Kidney (tissue), 14 donors: ENCODE measurements around the gene ALK. TPM values are rescaled to one million over a fixed set of nuclear protein-coding genes. Genes with fewer than 3 reads are reported as not detected.

ENCODE experiments used
- DNase-seq, 5 donors: peaks; one replicate each; pipeline ENCODE4 v3.0.0-alpha.2; 2013 to 2020
- FAIRE-seq: peaks from 2 replicates; lab custom pipeline; 2012; peaks lifted over from hg19 to GRCh38; lab: Jason Lieb, UNC
- H3K27ac ChIP-seq, 2 donors: one replicate each; pipeline ENCODE4 v1.7.0; 2013; ENCODE audit warnings: low read depth in 2 of 2, low read length in 2 of 2, inconsistent platforms in 1 of 2
- H3K27me3 ChIP-seq: one replicate; pipeline ENCODE4 v1.7.1; 2013; ENCODE audit warnings: low read length, inconsistent platforms; ENCODE audit not compliant: control insufficient read depth, insufficient read depth
- H3K36me3 ChIP-seq, 3 donors: one replicate each; pipeline versions ENCODE4 v1.7.0 to v1.7.1; 2013; ENCODE audit warnings: low read length in 3 of 3, control low read depth in 1 of 3, inconsistent platforms in 1 of 3; ENCODE audit not compliant: insufficient read depth in 3 of 3, control insufficient read depth in 2 of 3
- H3K4me1 ChIP-seq, 3 donors: one replicate each; pipeline versions ENCODE4 v1.7.0 to v1.7.1; 2013; ENCODE audit warnings: low read length in 3 of 3, inconsistent platforms in 1 of 3, low read depth in 1 of 3; ENCODE audit not compliant: control insufficient read depth in 2 of 3, insufficient read depth in 2 of 3
- H3K4me3 ChIP-seq, 3 donors: one replicate each; pipeline versions ENCODE4 v1.7.0 to v1.8.1; 2013; ENCODE audit warnings: low read length in 3 of 3, control low read depth in 1 of 3, inconsistent platforms in 1 of 3
- H3K9ac ChIP-seq, 3 donors: one replicate each; pipeline versions ENCODE4 v1.7.0 to v1.7.1; 2013; ENCODE audit warnings: low read length in 3 of 3, control low read depth in 1 of 3, inconsistent platforms in 1 of 3
- H3K9me3 ChIP-seq, 3 donors: one replicate each; pipeline versions ENCODE4 v1.7.0 to v1.7.1; 2013; ENCODE audit warnings: low read length in 3 of 3, control low read depth in 1 of 3, inconsistent platforms in 1 of 3; ENCODE audit not compliant: control insufficient read depth in 2 of 3, insufficient read depth in 1 of 3
- CTCF ChIP-seq: IDR thresholded peaks from 3 replicates; pipeline ENCODE4 v1.5.1; 2012; ENCODE audit warnings: mild to moderate bottlenecking, moderate library complexity, borderline replicate concordance; ENCODE audit not compliant: insufficient read depth; ENCODE audit errors: extremely low read depth
- intact Hi-C: fragments of 100-400 bp; cut with DNase I; formaldehyde crosslinking; loops from one replicate; pipeline ENCODE4 v1.11.1; 2022
- polyA plus RNA-seq: library from polyadenylated mRNA; stranded (reverse); fragments of 350-450 nt; fragmentation: Illumina TruSeq; extraction: RNeasy Lipid Tissue Mini Kit (QIAGEN cat#74804); gene quantifications from one replicate; pipeline ENCODE4 v1.2.3, GENCODE V29; 2014; ENCODE audit warnings: low read depth, low replicate concordance; ENCODE audit not compliant: insufficient read depth
- total RNA-seq: library from RNA; stranded (reverse); fragmentation: NEBNext Ultra II Directional; extraction: Animal tissue kit (Norgen Biotek cat#: 25700); gene quantifications from one replicate; pipeline ENCODE4 v1.2.1, GENCODE V29; 2021
- donor health status: control.
- donor health status: control.
- donor health status: control.
- donor health status: control.
- donor health status: control.
- donor health status: DM: yes; HTN: yes; CAD: no.
- donor health status: Normal renal cell carcinoma (clear cell type).

ALK gene
- total and polyA plus RNA-seq, 2 donors from 2014 or later: 0.13 TPM; not detected in 1

DNA sequence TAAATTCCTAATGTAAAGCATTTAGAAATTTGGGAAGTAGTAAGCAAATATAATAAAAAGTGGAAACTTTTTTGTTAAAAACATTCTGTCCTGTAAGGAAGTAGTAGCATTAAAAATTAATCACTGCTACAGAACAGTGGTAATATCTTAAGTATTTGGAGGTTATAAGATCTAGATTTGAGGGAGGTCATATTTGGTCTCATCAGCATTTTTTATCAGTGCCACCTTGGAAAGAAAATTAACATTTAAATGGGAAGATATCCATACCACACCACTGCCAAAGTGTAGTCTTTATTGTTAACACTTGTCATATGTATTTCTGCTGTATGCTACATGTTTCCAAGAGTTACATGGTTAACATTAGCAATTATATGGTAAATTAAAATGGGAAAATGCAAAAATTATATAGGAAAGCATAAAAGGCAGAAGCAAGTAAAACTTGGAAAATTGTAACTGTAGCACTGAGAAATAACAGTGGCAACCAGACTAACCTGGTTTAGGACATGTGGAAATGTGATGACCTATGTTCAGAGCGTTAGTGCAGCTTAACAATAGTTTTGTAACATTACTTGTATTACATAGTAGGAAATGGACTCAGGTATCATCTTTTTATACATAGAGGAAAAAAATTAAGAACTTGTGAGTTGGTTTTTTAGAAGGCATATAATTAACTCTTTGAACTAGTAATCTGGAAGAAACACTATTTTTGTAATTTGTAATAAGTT, 759.0 kb downstream of the ALK start:
- FAIRE-seq (no peak), DNase-seq (no peak)
- Histone ChIP-seq H3K9ac (no peak overlapping the region), H3K36me3 (peaks cover 0 to 31% (median 3%) of the 10 kb centered on the region in 3 donors), H3K4me1 (no peaks in the 10 kb centered on the region), H3K4me3 (no peak overlapping the region), H3K9me3 (no peaks in the 10 kb centered on the region), H3K27me3 (no peaks in the 10 kb centered on the region), H3K27ac (no peak overlapping the region)
- intact Hi-C loops: no loop called here
- TF ChIP-seq CTCF: no peak

GRCh38 chr2:29160184-29160583, 761.2 kb downstream of the ALK start:
- H3K9ac ChIP-seq: no peak overlapping the region
- intact Hi-C loops: no loop called here
- no peak for DNase-seq
- H3K36me3 ChIP-seq: peaks cover 0 to 45% (median 7%) of the 10 kb centered on the region in 3 donors
- no peak overlapping the region for H3K27ac ChIP-seq
- H3K4me3 ChIP-seq: no peak overlapping the region
- no peaks in the 10 kb centered on the region for H3K4me1 ChIP-seq
- no peaks in the 10 kb centered on the region for H3K9me3 ChIP-seq
- no peak for TF ChIP-seq CTCF
- no peak for FAIRE-seq
- no peaks in the 10 kb centered on the region for H3K27me3 ChIP-seq

- no peak overlapping the region for H3K27ac ChIP-seq
- no peak for TF ChIP-seq CTCF
- intact Hi-C loops: no loop called here
- H3K9ac ChIP-seq: no peak overlapping the region
- H3K27me3 ChIP-seq: no peaks in the 10 kb centered on the region
- H3K4me3 ChIP-seq: no peak overlapping the region
- H3K36me3 ChIP-seq: peaks cover 0 to 49% (median 12%) of the 10 kb centered on the region in 3 donors
- no peaks in the 10 kb centered on the region for H3K4me1 ChIP-seq
- H3K9me3 ChIP-seq: no peaks in the 10 kb centered on the region
- DNase-seq (no peak), FAIRE-seq (no peak)
These were observed 762.3 kb downstream of the ALK start for GRCh38 chr2:29159125-29159524.
